Lower lobe of right lung (tissue), 2 donors: ENCODE data around the gene BRAF. TPM values are rescaled to one million over a fixed set of nuclear protein-coding genes. Genes with fewer than 3 reads are reported as not detected.
"Not testable (repeated sequence)": the region's sequence is repeated elsewhere in the genome, so short reads cannot be mapped to it uniquely, and the experiment has no call there.

Experiments used
- ATAC-seq, 2 donors: fragments of 200-7000 bp; cut with Tn5 transposase; one replicate each; pipeline ENCODE4 v1.9.1; 2020 to 2022; ENCODE audit warnings: mild to moderate bottlenecking in 2 of 2, moderate library complexity in 2 of 2
- DNase-seq: peaks from one replicate; pipeline ENCODE4 v3.0.0-alpha.2; 2020
- H3K27ac ChIP-seq: fragments of 200-600 bp; one replicate; pipeline ENCODE4 v1.8.0; 2022
- H3K27me3 ChIP-seq: fragments of 200-600 bp; one replicate; pipeline ENCODE4 v1.8.0; 2022; ENCODE audit warnings: low read depth
- H3K36me3 ChIP-seq: fragments of 200-600 bp; one replicate; pipeline ENCODE4 v1.8.0; 2022; ENCODE audit warnings: mild to moderate bottlenecking
- H3K4me1 ChIP-seq: fragments of 200-600 bp; one replicate; pipeline ENCODE4 v1.8.0; 2022
- H3K4me3 ChIP-seq: fragments of 200-600 bp; one replicate; pipeline ENCODE4 v1.8.0; 2022; ENCODE audit warnings: mild to moderate bottlenecking
- H3K9me3 ChIP-seq: fragments of 200-600 bp; one replicate; pipeline ENCODE4 v1.8.0; 2022
- intact Hi-C: fragments of 100-400 bp; cut with DNase I; formaldehyde crosslinking; loops from one replicate; pipeline ENCODE4 v1.11.0; 2022
- total RNA-seq: library from RNA; stranded (reverse); fragmentation: NEBNext Ultra II Directional; extraction: Animal tissue kit (Norgen Biotek cat#: 25700); gene quantifications from one replicate; pipeline ENCODE4 v1.2.1, GENCODE V29; 2021
- TF ChIP-seq, protein P1 (sequence below): fragments of 200-600 bp; IDR thresholded peaks from one replicate; pipeline ENCODE4 v1.8.0; 2022; ENCODE audit warnings: antibody characterized with exemption, mild to moderate bottlenecking
- donor health status: DM: no; HTN: yes; CAD: no; lungs with severe emphysema.

The BRAF gene
- total RNA-seq, 1 donor from 2014 or later: 43.0 TPM

DNA sequence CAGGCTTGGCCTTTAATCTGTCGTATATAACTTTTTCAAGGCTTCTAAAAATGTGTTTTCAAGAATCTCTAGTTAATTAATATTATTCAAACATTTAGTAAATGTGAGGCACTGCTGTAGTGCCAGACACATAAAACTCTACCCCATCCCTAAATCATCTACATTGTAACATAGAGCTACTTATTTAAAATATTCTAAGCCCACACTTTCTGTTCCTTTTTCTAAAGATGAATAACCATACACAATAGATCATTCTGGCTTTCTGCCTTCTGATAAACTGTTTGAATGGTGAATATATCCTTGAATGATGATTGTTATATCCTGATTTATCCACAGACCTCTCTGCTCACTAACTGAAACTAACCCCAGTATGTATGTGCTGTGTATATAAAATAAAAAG is 41.4 kb downstream of the BRAF start:
- ATAC-seq (no peak), DNase-seq (no peak)
- Histone ChIP-seq H3K4me1 (peaks cover 16% of the 10 kb centered on the region), H3K27ac (no peak overlapping the region), H3K36me3 (no peaks in the 10 kb centered on the region), H3K9me3 (no peaks in the 10 kb centered on the region), H3K27me3 (no peaks in the 10 kb centered on the region), H3K4me3 (no peak overlapping the region)
- TF ChIP-seq, protein P1, sequence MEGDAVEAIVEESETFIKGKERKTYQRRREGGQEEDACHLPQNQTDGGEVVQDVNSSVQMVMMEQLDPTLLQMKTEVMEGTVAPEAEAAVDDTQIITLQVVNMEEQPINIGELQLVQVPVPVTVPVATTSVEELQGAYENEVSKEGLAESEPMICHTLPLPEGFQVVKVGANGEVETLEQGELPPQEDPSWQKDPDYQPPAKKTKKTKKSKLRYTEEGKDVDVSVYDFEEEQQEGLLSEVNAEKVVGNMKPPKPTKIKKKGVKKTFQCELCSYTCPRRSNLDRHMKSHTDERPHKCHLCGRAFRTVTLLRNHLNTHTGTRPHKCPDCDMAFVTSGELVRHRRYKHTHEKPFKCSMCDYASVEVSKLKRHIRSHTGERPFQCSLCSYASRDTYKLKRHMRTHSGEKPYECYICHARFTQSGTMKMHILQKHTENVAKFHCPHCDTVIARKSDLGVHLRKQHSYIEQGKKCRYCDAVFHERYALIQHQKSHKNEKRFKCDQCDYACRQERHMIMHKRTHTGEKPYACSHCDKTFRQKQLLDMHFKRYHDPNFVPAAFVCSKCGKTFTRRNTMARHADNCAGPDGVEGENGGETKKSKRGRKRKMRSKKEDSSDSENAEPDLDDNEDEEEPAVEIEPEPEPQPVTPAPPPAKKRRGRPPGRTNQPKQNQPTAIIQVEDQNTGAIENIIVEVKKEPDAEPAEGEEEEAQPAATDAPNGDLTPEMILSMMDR: no peak
- intact Hi-C loops: no loop called here

DNA sequence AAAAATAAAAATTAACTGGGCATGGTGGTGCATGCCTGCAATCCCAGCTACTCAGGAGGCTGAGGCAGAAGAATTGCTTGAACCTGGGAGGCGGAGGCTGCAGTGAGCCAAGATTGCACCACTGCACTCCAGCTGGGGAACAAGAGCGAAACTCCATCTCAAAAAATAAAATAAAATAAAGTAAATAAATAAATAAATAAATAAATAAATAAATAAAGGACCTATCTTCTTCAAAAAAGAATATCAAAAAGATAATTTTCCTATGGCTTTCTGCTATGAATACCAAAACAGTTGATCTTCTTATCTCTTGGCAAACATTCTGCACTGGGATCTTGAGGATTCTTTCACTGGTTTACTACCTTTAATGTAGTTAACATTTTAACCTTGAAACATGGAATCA is 41.9 kb downstream of the BRAF start:
- intact Hi-C loops, H3K4me3 ChIP-seq, ATAC-seq, H3K27me3 ChIP-seq, H3K36me3 ChIP-seq, H3K9me3 ChIP-seq, H3K27ac ChIP-seq, DNase-seq: not testable (repeated sequence)
- H3K4me1 ChIP-seq: peaks cover 16% of the 10 kb centered on the region

DNA sequence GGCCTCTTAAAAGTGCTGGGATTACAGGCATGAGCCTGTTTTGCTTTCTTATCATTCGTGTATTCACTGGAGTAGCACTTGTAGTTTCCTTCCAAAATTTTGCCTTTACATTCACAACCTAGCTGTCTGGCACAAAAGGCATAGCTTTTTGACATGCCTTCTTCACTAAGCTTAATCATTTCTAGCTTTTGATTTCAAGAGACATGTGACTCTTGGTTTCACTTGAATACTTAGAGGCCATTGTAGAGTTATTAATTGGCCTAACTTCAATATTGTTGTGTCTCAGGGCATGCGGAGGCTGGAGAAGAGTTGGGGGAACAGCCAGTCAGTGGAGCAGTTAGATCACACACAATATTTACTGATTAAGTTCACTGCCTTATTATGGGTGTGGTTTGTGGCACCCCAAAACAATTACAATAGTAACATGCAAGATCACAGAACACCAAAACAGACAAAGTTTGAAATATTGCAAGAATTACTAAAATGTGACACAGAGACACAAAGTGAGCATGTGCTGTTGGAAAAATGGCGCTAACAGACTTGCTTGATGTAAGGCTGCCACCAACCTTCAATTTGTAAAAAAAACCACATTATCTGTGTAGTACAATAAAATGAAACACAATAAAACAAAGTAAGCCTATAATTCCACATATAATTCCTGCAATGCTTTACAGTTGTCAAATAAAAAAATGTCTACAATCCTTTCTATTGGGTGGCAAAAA is 43.1 kb downstream of the BRAF start:
- no peaks in the 10 kb centered on the region for H3K27me3 ChIP-seq
- peaks cover 17% of the 10 kb centered on the region for H3K4me1 ChIP-seq
- H3K27ac ChIP-seq: no peak overlapping the region
- no peaks in the 10 kb centered on the region for H3K36me3 ChIP-seq
- H3K9me3 ChIP-seq: no peaks in the 10 kb centered on the region
- no peak for ATAC-seq
- H3K4me3 ChIP-seq: no peak overlapping the region
- intact Hi-C loops: no loop called here
- DNase-seq: no peak
- TF ChIP-seq, protein P1: no peak

DNA sequence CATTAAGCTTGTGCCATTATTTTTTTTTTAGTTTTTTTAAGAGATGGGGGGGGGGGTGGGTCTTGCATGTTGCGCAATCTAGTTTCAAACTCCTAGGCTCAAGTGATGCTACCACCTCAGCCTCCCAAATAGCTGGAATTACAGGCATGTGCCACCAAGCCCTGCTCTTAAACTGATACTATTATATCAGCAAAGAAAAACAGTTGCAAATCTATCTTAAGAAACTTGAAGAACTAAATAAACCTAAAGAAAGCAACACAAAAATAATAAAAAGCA is 47.5 kb downstream of the BRAF start:
- Histone ChIP-seq H3K4me3 (no peak overlapping the region), H3K27ac (no peak overlapping the region), H3K9me3 (no peaks in the 10 kb centered on the region), H3K36me3 (no peaks in the 10 kb centered on the region), H3K4me1 (peaks cover 13% of the 10 kb centered on the region), H3K27me3 (no peaks in the 10 kb centered on the region)
- intact Hi-C loops: no loop called here
- ATAC-seq: no peak
- TF ChIP-seq, protein P1: no peak
- no peak for DNase-seq

DNA sequence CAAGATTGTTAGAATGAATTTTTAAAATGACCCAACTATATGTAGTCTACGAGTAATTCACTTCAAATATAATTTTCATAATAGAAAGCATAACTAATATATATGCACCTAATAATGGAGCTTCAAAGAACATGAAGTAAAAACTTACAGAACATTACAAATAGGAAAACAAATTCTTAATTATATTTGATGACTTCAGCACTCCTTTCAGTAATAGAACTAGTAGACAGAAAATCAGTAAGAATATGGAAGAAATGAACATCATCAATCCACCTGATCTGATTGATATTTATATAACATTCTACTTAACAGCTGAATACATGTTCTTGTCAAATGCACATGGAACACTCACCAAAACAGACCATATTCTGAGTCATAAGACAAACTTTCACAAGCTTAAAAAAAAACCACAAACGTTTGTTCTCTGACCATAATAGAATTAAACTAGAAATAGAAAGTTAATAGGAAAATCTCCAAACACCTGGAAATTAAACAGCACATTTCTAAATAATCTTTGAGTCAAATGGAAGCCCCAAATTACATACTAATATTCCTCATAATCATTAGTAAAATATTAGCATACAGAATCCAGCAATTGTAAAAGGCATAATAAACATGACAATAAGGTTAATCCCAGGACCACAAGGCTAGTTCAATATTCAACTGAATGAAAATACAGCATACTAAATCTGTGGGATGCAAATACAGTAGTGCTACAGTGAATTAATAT is 48.0 kb downstream of the BRAF start:
- Histone ChIP-seq H3K4me1 (peaks cover 13% of the 10 kb centered on the region), H3K27ac (no peak overlapping the region), H3K27me3 (no peaks in the 10 kb centered on the region), H3K36me3 (no peaks in the 10 kb centered on the region), H3K4me3 (no peak overlapping the region), H3K9me3 (no peaks in the 10 kb centered on the region)
- DNase-seq (no peak), ATAC-seq (no peak)
- intact Hi-C loops: no loop called here
- TF ChIP-seq, protein P1: no peak

DNA sequence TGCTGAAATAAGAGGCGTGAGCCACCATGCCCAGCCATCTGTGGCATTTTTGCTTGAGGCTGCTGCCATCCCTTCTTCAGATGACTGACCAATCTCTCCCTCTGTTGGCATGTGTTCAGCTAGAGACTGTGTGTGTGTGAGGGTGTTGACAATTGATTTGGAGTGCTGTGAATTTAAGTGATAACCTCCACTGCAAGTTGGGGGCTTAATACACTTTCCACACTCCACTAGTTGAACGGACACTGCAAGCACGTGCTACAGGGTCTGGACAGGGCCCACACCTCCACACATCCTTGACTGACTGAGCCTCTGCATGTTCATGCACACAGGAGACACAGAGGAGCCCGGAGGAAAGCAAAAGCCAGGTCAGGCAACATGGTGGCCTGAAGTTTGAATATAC is 51.3 kb downstream of the BRAF start:
- intact Hi-C loops: no loop called here
- no peak for ATAC-seq
- no peak overlapping the region for H3K27ac ChIP-seq
- peaks cover 25% of the 10 kb centered on the region for H3K4me1 ChIP-seq
- TF ChIP-seq, protein P1: no peak
- DNase-seq: no peak
- H3K4me3 ChIP-seq: no peak overlapping the region
- no peaks in the 10 kb centered on the region for H3K36me3 ChIP-seq
- H3K9me3 ChIP-seq: no peaks in the 10 kb centered on the region
- H3K27me3 ChIP-seq: no peaks in the 10 kb centered on the region
